ENCODE measurements around the gene SMYD3.

DNA sequence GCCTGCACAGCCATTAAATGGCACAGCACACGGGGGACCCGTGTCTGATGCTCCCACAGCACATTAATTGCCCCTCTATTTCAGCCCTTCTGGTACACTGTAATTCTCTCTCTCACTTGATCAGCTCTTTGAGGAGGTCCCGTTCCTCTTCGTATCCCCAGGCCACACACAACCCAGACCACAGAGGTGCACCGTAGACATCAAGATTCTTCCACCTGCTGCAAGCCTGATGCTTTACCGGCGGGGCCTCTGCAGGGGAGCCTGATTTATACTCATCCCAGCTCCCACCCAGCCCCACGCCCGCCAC is 759 bp downstream of the SMYD3 start:
- TF ChIP-seq CTCF (conservative IDR thresholded peaks at IDR 0.05) (no peak), ZFX (IDR thresholded peaks at IDR 0.05) (no peak)

All from C4-2B (cell line).